SK-N-SH (cell line): ENCODE data around the gene RAP2A. TPM values are rescaled to one million over a fixed set of nuclear protein-coding genes. Genes with fewer than 3 reads are reported as not detected.
A peak's percentile ranks its signal among the peaks of the same experiment; 100 is the strongest.

Experiments
- CTCF ChIA-PET: fragments of 300-600, 350-600 bp; formaldehyde crosslinking; extraction: SDS; loops from one replicate; lab custom pipeline; 2021; lab: Yijun Ruan, JAX
- POLR2A ChIA-PET: fragments of 350-600 bp; sonication (Branson Sonifier 250); formaldehyde crosslinking; extraction: SDS; loops from one replicate; lab custom pipeline; 2020; ENCODE audit warnings: antibody characterized with exemption, inconsistent platforms; lab: Yijun Ruan, JAX
- DNase-seq: peaks from one replicate; pipeline ENCODE4 v3.0.0; 2012
- H2AFZ ChIP-seq: fragments of 200-600 bp; sonication (generic); 2 replicates; pipeline ENCODE4 v1.8.1; 2016; ENCODE audit warnings: antibody characterized with exemption, mild to moderate bottlenecking, low read depth
- H3F3A ChIP-seq: fragments of 200-600 bp; sonication (generic); replicated peaks from 2 replicates; pipeline ENCODE3; 2016; ENCODE audit warnings: antibody characterized with exemption, mild to moderate bottlenecking; ENCODE audit not compliant: insufficient read depth
- H3K27ac ChIP-seq, 2 experiments: fragments of 200-500 bp in 1 of 2; fragments of 200-600 bp in 1 of 2; sonication (Bioruptor generic) in 1 of 2; sonication (generic), shearing (Covaris generic) in 1 of 2; 2 replicates each; pipeline versions ENCODE4 v1.5.1 to v1.6.1; 2014 to 2016; ENCODE audit warnings: low read depth in 2 of 2, inconsistent platforms in 1 of 2, low read length in 1 of 2, mild to moderate bottlenecking in 1 of 2, mixed read lengths in 1 of 2
- H3K27me3 ChIP-seq: fragments of 200-600 bp; sonication (generic), shearing (Covaris generic); 2 replicates; pipeline ENCODE4 v1.6.1; 2016; ENCODE audit warnings: mixed run types; ENCODE audit not compliant: insufficient read depth
- H3K36me3 ChIP-seq, 2 experiments: fragments of 200-500 bp in 1 of 2; fragments of 200-600 bp in 1 of 2; sonication (Bioruptor generic) in 1 of 2; sonication (generic) in 1 of 2; replicated peaks in 1 of 2; 2 replicates each; pipeline versions ENCODE3 to v1.5.1; 2014 to 2016; ENCODE audit warnings: low read length in 1 of 2, mild to moderate bottlenecking in 1 of 2; ENCODE audit not compliant: insufficient read depth in 2 of 2, control insufficient read depth in 1 of 2
- H3K4me1 ChIP-seq, 2 experiments: fragments of 200-500 bp in 1 of 2; fragments of 200-600 bp in 1 of 2; sonication (Bioruptor generic) in 1 of 2; sonication (generic), shearing (Covaris generic) in 1 of 2; 2 replicates each; pipeline versions ENCODE4 v1.5.1 to v1.6.1; 2014 to 2016; ENCODE audit warnings: low read depth in 1 of 2, low read length in 1 of 2, mixed run types in 1 of 2; ENCODE audit not compliant: insufficient read depth in 2 of 2, control insufficient read depth in 1 of 2
- H3K4me2 ChIP-seq: fragments of 200-600 bp; sonication (generic), shearing (Covaris generic); 2 replicates; pipeline ENCODE4 v1.6.1; 2017; ENCODE audit warnings: mixed run types
- H3K4me3 ChIP-seq, 2 experiments: fragments of 200-500 bp in 1 of 2; fragments of 200-600 bp in 1 of 2; sonication (Bioruptor generic) in 1 of 2; sonication (generic), shearing (Covaris generic) in 1 of 2; 2 replicates each; pipeline versions ENCODE4 v1.5.1 to v1.8.1; 2014 to 2016; ENCODE audit warnings: low read depth in 2 of 2, inconsistent platforms in 1 of 2, low read length in 1 of 2, mild to moderate bottlenecking in 1 of 2, mixed read lengths in 1 of 2, moderate library complexity in 1 of 2
- H3K79me2 ChIP-seq: fragments of 200-600 bp; sonication (generic); 2 replicates; pipeline ENCODE4 v1.8.1; 2017; ENCODE audit warnings: mild to moderate bottlenecking; ENCODE audit not compliant: insufficient read depth
- H3K9ac ChIP-seq: fragments of 200-600 bp; sonication (generic); 2 replicates; pipeline ENCODE4 v1.6.1; 2017; ENCODE audit warnings: mixed run types
- H3K9me2 ChIP-seq: fragments of 200-600 bp; sonication (generic); 2 replicates; pipeline ENCODE4 v1.6.1; 2017; ENCODE audit warnings: mixed run types
- H3K9me3 ChIP-seq: fragments of 200-600 bp; sonication (generic); 2 replicates; pipeline ENCODE4 v1.6.1; 2017; ENCODE audit warnings: mixed run types, mild to moderate bottlenecking, moderate library complexity
- H4K20me1 ChIP-seq: fragments of 200-600 bp; sonication (generic); 2 replicates; pipeline ENCODE4 v1.6.1; 2017; ENCODE audit warnings: mild to moderate bottlenecking, mixed run types; ENCODE audit not compliant: insufficient read depth
- CHD2 ChIP-seq: fragments of 150-350 bp; IDR thresholded peaks from 2 replicates; pipeline ENCODE4 v1.6.1; 2018; ENCODE audit warnings: low read length; ENCODE audit not compliant: partially characterized antibody
- EZH2phosphoT487 ChIP-seq: fragments of 200-600 bp; sonication (generic); IDR thresholded peaks from 2 replicates; pipeline ENCODE4 v1.6.1; 2017; ENCODE audit warnings: low read depth, mixed run types, mild to moderate bottlenecking, antibody characterized with exemption, moderate library complexity, borderline replicate concordance
- FOSL2 ChIP-seq: IDR thresholded peaks from 2 replicates; pipeline ENCODE4 v1.4.0; 2012; ENCODE audit warnings: low read depth, mild to moderate bottlenecking, moderate library complexity, borderline replicate concordance
- FOXM1 ChIP-seq: IDR thresholded peaks from 2 replicates; pipeline ENCODE4 v1.4.0; 2012; ENCODE audit warnings: low read depth, mild to moderate bottlenecking
- MEF2A ChIP-seq: IDR thresholded peaks from 2 replicates; pipeline ENCODE4 v1.4.0; 2012; ENCODE audit warnings: low read depth, borderline replicate concordance
- NRF1 ChIP-seq: IDR thresholded peaks from 2 replicates; pipeline ENCODE4 v1.6.1; 2012; ENCODE audit warnings: low read depth, mild to moderate bottlenecking, low read length
- POLR2AphosphoS5 ChIP-seq: IDR thresholded peaks from 2 replicates; pipeline ENCODE4 v1.6.1; 2012; ENCODE audit warnings: low read depth, low read length
- RAD21 ChIP-seq: IDR thresholded peaks from 2 replicates; pipeline ENCODE4 v1.6.1; 2012; ENCODE audit warnings: mild to moderate bottlenecking, low read length
- RFX5 ChIP-seq: IDR thresholded peaks from 2 replicates; pipeline ENCODE4 v1.6.1; 2012; ENCODE audit warnings: mild to moderate bottlenecking, improper control_type of control experiment, low read length
- SIN3A ChIP-seq: IDR thresholded peaks from 2 replicates; pipeline ENCODE4 v1.6.1; 2012; ENCODE audit warnings: low read depth, mild to moderate bottlenecking, low read length, moderate library complexity, borderline replicate concordance
- TAF1 ChIP-seq: IDR thresholded peaks from 2 replicates; pipeline ENCODE4 v1.6.1; 2012; ENCODE audit warnings: low read depth, mild to moderate bottlenecking, low read length, moderate library complexity, borderline replicate concordance
- TCF12 ChIP-seq: IDR thresholded peaks from 2 replicates; pipeline ENCODE4 v1.4.0; 2012
- WGBS: methylation state at CpG from one replicate; pipeline ENCODE4 v1.1.6; 2017; ENCODE audit warnings: low lambda C conversion rate; 5-methylcytosine and 5-hydroxymethylcytosine counted together
- polyA plus RNA-seq, 3 experiments: library from polyadenylated mRNA; depleted of rRNA; stranded (reverse); fragments of >200 nt; gene quantifications; 2 replicates each; pipeline ENCODE4 v1.2.3, GENCODE V29; 2012
- TF ChIP-seq, protein P1 (sequence below): IDR thresholded peaks from 2 replicates; pipeline ENCODE4 v1.6.1; 2012; ENCODE audit warnings: mild to moderate bottlenecking, low read depth, low read length, moderate library complexity
- TF ChIP-seq, protein P2 (sequence below): IDR thresholded peaks from 2 replicates; pipeline ENCODE4 v1.4.0; 2012; ENCODE audit warnings: low read depth, borderline replicate concordance
- TF ChIP-seq, protein P3 (sequence below): fragments of 150-350 bp; IDR thresholded peaks from 2 replicates; pipeline ENCODE4 v1.6.1; 2017; ENCODE audit warnings: antibody characterized with exemption, low read length, low read depth, borderline replicate concordance
- TF ChIP-seq, protein P4 (sequence below): IDR thresholded peaks from 2 replicates; pipeline ENCODE4 v1.4.0; 2012; ENCODE audit warnings: low read depth, borderline replicate concordance

The RAP2A gene
- polyA plus RNA-seq, 1 of the 3 experiments (the other 2 are of a cell fraction): 6.5 TPM

DNA sequence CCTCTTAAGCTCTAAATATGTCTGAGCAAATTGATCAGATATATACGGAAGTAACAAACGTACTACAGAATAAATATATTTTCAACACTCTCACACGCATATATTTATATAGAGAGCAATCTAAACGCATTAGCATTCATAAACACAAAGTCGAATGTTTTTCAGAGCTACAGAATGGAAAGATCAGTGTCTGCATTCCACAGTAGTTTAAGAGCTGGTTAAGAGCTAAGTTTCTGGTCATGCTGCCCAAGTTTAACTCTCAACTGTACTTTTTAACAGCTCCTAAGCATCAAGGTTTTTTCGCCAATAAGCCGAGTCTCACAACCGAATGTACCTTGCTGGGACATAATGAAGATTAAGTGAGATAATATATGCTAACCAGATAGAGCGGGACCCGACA, 36.7 kb upstream of the RAP2A start:
- no peak for DNase-seq
- WGBS: 96% methylated on average over 10 of the region's 10 CpGs
- POLR2A ChIA-PET: no interaction called here
- H2AFZ ChIP-seq: no peak overlapping the region
- CTCF ChIA-PET: interaction anchor here (0.6 kb wide), 1 partner anchor 38 kb away, joined by 3 read pairs; no protein-coding TSS in a partner anchor
- no peak overlapping the region for H3K9ac ChIP-seq
- peaks cover 0 to 10% of the 10 kb centered on the region in 2 experiments; a peak in 1 of 4 replicates for H3K4me1 ChIP-seq
- no peaks in the 10 kb centered on the region for H3K27me3 ChIP-seq
- peaks cover 38% of the 10 kb centered on the region for H3F3A ChIP-seq
- H3K4me2 ChIP-seq: no peak overlapping the region
- peaks cover 19 to 23% of the 10 kb centered on the region in 2 experiments for H3K36me3 ChIP-seq
- H3K4me3 ChIP-seq: no peak overlapping the region
- TF ChIP-seq NRF1 (no peak), RAD21 (no peak), POLR2AphosphoS5 (0 out of 2 replicates have a peak, but pooled peaks have one; percentile 27), SIN3A (no peak)
- H4K20me1 ChIP-seq: no peaks in the 10 kb centered on the region
- no peaks in the 10 kb centered on the region for H3K79me2 ChIP-seq
- H3K27ac ChIP-seq: no peak overlapping the region
- H3K9me3 ChIP-seq: no peaks in the 10 kb centered on the region
- no peaks in the 10 kb centered on the region for H3K9me2 ChIP-seq

DNA sequence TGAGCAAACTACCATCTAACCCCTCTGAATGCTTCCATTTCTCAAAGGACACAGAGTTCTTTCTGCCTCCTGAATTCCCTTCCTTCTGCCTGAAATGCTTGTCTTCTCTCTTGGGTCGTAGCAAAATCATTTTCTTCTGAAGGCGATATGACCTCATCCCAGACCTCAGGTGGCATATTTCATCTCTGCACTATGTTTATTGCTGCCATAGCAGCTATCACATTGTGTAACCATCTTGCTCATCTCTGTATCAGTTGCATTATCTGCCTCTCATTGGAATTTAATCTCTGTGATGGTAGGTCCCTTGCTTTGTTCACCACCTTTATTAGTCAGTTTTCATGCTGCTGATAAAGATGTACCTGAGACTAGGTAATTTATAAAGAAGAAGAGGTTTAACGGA, 32.5 kb upstream of the RAP2A start:
- Histone ChIP-seq H3K27ac (no peak overlapping the region), H3K4me2 (no peak overlapping the region), H3K4me1 (no peaks in the 10 kb centered on the region), H4K20me1 (no peaks in the 10 kb centered on the region), H3K9ac (no peak overlapping the region), H3K27me3 (no peaks in the 10 kb centered on the region), H3K4me3 (no peak overlapping the region), H3K9me2 (no peaks in the 10 kb centered on the region), H2AFZ (no peak overlapping the region), H3K9me3 (no peaks in the 10 kb centered on the region), H3K79me2 (no peaks in the 10 kb centered on the region), H3K36me3 (no peaks in the 10 kb centered on the region), H3F3A (peaks cover 8% of the 10 kb centered on the region)
- TF ChIP-seq, protein P1, sequence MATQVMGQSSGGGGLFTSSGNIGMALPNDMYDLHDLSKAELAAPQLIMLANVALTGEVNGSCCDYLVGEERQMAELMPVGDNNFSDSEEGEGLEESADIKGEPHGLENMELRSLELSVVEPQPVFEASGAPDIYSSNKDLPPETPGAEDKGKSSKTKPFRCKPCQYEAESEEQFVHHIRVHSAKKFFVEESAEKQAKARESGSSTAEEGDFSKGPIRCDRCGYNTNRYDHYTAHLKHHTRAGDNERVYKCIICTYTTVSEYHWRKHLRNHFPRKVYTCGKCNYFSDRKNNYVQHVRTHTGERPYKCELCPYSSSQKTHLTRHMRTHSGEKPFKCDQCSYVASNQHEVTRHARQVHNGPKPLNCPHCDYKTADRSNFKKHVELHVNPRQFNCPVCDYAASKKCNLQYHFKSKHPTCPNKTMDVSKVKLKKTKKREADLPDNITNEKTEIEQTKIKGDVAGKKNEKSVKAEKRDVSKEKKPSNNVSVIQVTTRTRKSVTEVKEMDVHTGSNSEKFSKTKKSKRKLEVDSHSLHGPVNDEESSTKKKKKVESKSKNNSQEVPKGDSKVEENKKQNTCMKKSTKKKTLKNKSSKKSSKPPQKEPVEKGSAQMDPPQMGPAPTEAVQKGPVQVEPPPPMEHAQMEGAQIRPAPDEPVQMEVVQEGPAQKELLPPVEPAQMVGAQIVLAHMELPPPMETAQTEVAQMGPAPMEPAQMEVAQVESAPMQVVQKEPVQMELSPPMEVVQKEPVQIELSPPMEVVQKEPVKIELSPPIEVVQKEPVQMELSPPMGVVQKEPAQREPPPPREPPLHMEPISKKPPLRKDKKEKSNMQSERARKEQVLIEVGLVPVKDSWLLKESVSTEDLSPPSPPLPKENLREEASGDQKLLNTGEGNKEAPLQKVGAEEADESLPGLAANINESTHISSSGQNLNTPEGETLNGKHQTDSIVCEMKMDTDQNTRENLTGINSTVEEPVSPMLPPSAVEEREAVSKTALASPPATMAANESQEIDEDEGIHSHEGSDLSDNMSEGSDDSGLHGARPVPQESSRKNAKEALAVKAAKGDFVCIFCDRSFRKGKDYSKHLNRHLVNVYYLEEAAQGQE: no peak
- TF ChIP-seq, protein P2, sequence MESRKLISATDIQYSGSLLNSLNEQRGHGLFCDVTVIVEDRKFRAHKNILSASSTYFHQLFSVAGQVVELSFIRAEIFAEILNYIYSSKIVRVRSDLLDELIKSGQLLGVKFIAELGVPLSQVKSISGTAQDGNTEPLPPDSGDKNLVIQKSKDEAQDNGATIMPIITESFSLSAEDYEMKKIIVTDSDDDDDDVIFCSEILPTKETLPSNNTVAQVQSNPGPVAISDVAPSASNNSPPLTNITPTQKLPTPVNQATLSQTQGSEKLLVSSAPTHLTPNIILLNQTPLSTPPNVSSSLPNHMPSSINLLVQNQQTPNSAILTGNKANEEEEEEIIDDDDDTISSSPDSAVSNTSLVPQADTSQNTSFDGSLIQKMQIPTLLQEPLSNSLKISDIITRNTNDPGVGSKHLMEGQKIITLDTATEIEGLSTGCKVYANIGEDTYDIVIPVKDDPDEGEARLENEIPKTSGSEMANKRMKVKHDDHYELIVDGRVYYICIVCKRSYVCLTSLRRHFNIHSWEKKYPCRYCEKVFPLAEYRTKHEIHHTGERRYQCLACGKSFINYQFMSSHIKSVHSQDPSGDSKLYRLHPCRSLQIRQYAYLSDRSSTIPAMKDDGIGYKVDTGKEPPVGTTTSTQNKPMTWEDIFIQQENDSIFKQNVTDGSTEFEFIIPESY: no peak
- no peak for TF ChIP-seq RAD21
- no peak for TF ChIP-seq FOXM1
- no peak for TF ChIP-seq TAF1
- no peak for TF ChIP-seq EZH2phosphoT487
- no peak for TF ChIP-seq FOSL2
- TF ChIP-seq CHD2: no peak
- TF ChIP-seq, protein P3, sequence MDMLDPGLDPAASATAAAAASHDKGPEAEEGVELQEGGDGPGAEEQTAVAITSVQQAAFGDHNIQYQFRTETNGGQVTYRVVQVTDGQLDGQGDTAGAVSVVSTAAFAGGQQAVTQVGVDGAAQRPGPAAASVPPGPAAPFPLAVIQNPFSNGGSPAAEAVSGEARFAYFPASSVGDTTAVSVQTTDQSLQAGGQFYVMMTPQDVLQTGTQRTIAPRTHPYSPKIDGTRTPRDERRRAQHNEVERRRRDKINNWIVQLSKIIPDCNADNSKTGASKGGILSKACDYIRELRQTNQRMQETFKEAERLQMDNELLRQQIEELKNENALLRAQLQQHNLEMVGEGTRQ: no peak
- no peak for TF ChIP-seq MEF2A
- TF ChIP-seq, protein P4, sequence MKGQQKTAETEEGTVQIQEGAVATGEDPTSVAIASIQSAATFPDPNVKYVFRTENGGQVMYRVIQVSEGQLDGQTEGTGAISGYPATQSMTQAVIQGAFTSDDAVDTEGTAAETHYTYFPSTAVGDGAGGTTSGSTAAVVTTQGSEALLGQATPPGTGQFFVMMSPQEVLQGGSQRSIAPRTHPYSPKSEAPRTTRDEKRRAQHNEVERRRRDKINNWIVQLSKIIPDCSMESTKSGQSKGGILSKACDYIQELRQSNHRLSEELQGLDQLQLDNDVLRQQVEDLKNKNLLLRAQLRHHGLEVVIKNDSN: no peak
- TF ChIP-seq RFX5: no peak
- TF ChIP-seq TCF12: no peak
- ChIA-PET CTCF (no interaction called here), POLR2A (no interaction called here)
- DNase-seq: no peak
- WGBS: 68% methylated on average over 3 of the region's 3 CpGs
